Caco-2 (cell line): ENCODE results near the gene PSMB3. TPM values are rescaled to one million over a fixed set of nuclear protein-coding genes. Genes with fewer than 3 reads are reported as not detected.

ENCODE experiments used
- BruUV-seq: library from RNA; stranded (reverse); fragments of 400-500 nt; replicated peaks from 2 replicates; lab custom pipeline; 2021; lab: Mats Ljungman, UMichigan
- CTCF ChIA-PET: fragments of 300-600 bp; sonication (Branson Sonifier 250); formaldehyde crosslinking; loops from one replicate; lab custom pipeline; 2022; ENCODE audit warnings: antibody characterized with exemption; lab: Charles Lee
- POLR2A ChIA-PET: fragments of 300-600 bp; sonication (Branson Sonifier 250); formaldehyde crosslinking; loops from one replicate; lab custom pipeline; 2022; ENCODE audit warnings: antibody characterized with exemption; lab: Charles Lee
- DNase-seq, 2 experiments: peaks; one replicate each; pipeline versions ENCODE4 v3.0.0 to v3.0.0-alpha.2; 2020 to 2022
- H3K27me3 ChIP-seq: replicated peaks from 2 replicates; pipeline ENCODE4 v1.6.0; 2011; ENCODE audit warnings: low read length; ENCODE audit not compliant: control insufficient read depth, insufficient read depth
- H3K36me3 ChIP-seq: 2 replicates; pipeline ENCODE4 v1.5.1; 2011; ENCODE audit warnings: low read length; ENCODE audit not compliant: control insufficient read depth, insufficient read depth
- H3K4me1 ChIP-seq: fragments of 250-450 bp; sonication (Bioruptor Pico); 2 replicates; pipeline ENCODE4 v1.5.1; 2020; ENCODE audit warnings: mild to moderate bottlenecking
- H3K4me3 ChIP-seq: 2 replicates; pipeline ENCODE4 v1.5.1; 2011; ENCODE audit warnings: low read depth, mild to moderate bottlenecking, control low read depth, low read length
- H3K9me3 ChIP-seq: fragments of 250-450 bp; sonication (Bioruptor Pico); 2 replicates; pipeline ENCODE4 v1.5.1; 2020; ENCODE audit warnings: mild to moderate bottlenecking, moderate library complexity
- H3K27ac Mint-ChIP-seq: one replicate; pipeline ENCODE4 v1.8.0; 2022; ENCODE audit warnings: mixed read lengths; ENCODE audit not compliant: unreplicated experiment
- H3K27me3 Mint-ChIP-seq: one replicate; pipeline ENCODE4 v1.8.0; 2022; ENCODE audit warnings: mixed read lengths; ENCODE audit not compliant: insufficient read depth, unreplicated experiment
- H3K36me3 Mint-ChIP-seq: one replicate; pipeline ENCODE4 v1.8.0; 2022; ENCODE audit warnings: mild to moderate bottlenecking, mixed read lengths; ENCODE audit not compliant: insufficient read depth, unreplicated experiment
- H3K4me1 Mint-ChIP-seq: one replicate; pipeline ENCODE4 v1.8.0; 2022; ENCODE audit warnings: low read depth, mixed read lengths; ENCODE audit not compliant: unreplicated experiment
- H3K4me3 Mint-ChIP-seq: one replicate; pipeline ENCODE4 v1.8.0; 2022; ENCODE audit warnings: mild to moderate bottlenecking, moderate library complexity, mixed read lengths; ENCODE audit not compliant: unreplicated experiment
- H3K9me3 Mint-ChIP-seq: one replicate; pipeline ENCODE4 v1.8.0; 2022; ENCODE audit warnings: mixed read lengths; ENCODE audit not compliant: unreplicated experiment
- CTCF ChIP-seq, 2 experiments: fragments of 200-600 bp in 1 of 2; IDR thresholded peaks; 1 replicate in 1 of 2; 2 replicates in 1 of 2; pipeline versions ENCODE4 v1.5.1 to v1.8.0; 2011 to 2022; ENCODE audit warnings: antibody characterized with exemption in 1 of 2, control low read depth in 1 of 2, inconsistent platforms in 1 of 2, low read depth in 1 of 2, low read length in 1 of 2, mild to moderate bottlenecking in 1 of 2, moderate library complexity in 1 of 2; ENCODE audit not compliant: insufficient read depth in 1 of 2, severe bottlenecking in 1 of 2, unreplicated experiment in 1 of 2
- intact Hi-C: fragments of 100-400 bp; cut with micrococcal nuclease; formaldehyde crosslinking; loops from one replicate; pipeline ENCODE4 v1.10.0; 2022; ENCODE audit not compliant: unreplicated experiment
- total RNA-seq: library from RNA; stranded (reverse); gene quantifications from 2 replicates; pipeline ENCODE4 v1.2.3, GENCODE V29; 2022

Gene PSMB3
- total RNA-seq, 1 experiment from 2014 or later, result 427 TPM

GRCh38 chr17:38751808-38752307, 683 bp upstream of the PSMB3 start:
- intact Hi-C loops, result loop anchor here (1.0 to 5.0 kb wide), 2 partner anchors 47 to 400 kb away; partner anchors contain the start of genes PIP4K2B and PLXDC1
- peaks cover 19% of the 10 kb centered on the region for H3K4me1 Mint-ChIP-seq
- Histone ChIP-seq H3K4me3 (peak overlapping the region; percentile 90), H3K9me3 (no peaks in the 10 kb centered on the region), H3K4me1 (peaks cover 16% of the 10 kb centered on the region), H3K36me3 (no peaks in the 10 kb centered on the region; the same call in 1 of the 2 replicates), H3K27me3 (no peaks in the 10 kb centered on the region)
- H3K36me3 Mint-ChIP-seq, result peaks cover 62% of the 10 kb centered on the region
- no peaks in the 10 kb centered on the region for H3K9me3 Mint-ChIP-seq
- TSS peak; percentile 58 for BruUV-seq
- no peak for TF ChIP-seq CTCF (IDR thresholded peaks at IDR 0.05; ENCODE audit: insufficient read depth in 1 of 2, low read depth in 1 of 2, low read length in 1 of 2, severe bottlenecking in 1 of 2, unreplicated experiment in 1 of 2)
- peak; percentile 85 to 91 for DNase-seq
- POLR2A ChIA-PET, result interaction anchor here (0.6 to 1.2 kb wide), 3 partner anchors 102 to 242 kb away, joined by 3 to 7 read pairs (median 3); partner anchors contain the start of gene RPL23
- peak overlapping the region; percentile 79 for H3K4me3 Mint-ChIP-seq
- CTCF ChIA-PET, result interaction anchor here (0.7 to 1.2 kb wide), 3 partner anchors 75 to 221 kb away, joined by 4 read pairs; no protein-coding TSS in a partner anchor
- H3K27me3 Mint-ChIP-seq, result peaks cover 2% of the 10 kb centered on the region
- H3K27ac Mint-ChIP-seq, result peak overlapping the region; percentile 80

- Mint-ChIP-seq H3K36me3 (peaks cover 68% of the 10 kb centered on the region), H3K9me3 (no peaks in the 10 kb centered on the region), H3K27ac (peak overlapping the region; percentile 80), H3K4me3 (peak overlapping the region; percentile 79), H3K27me3 (peaks cover 2% of the 10 kb centered on the region), H3K4me1 (peaks cover 18% of the 10 kb centered on the region)
- intact Hi-C loops, result loop anchor here (5.0 kb wide), 1 partner anchor 399 kb away; the partner anchor contains the start of gene PLXDC1
- POLR2A ChIA-PET, result interaction anchor here (1.1 kb wide), 1 partner anchor 54 kb away, joined by 4 read pairs; no protein-coding TSS in a partner anchor
- no peak for TF ChIP-seq CTCF (IDR thresholded peaks at IDR 0.05; ENCODE audit: insufficient read depth in 1 of 2, low read depth in 1 of 2, low read length in 1 of 2, severe bottlenecking in 1 of 2, unreplicated experiment in 1 of 2)
- Histone ChIP-seq H3K9me3 (no peaks in the 10 kb centered on the region), H3K4me1 (peaks cover 13% of the 10 kb centered on the region), H3K27me3 (no peaks in the 10 kb centered on the region), H3K36me3 (no peaks in the 10 kb centered on the region; the same call in 1 of the 2 replicates), H3K4me3 (peak overlapping the region; percentile 90)
- no peak for DNase-seq
- BruUV-seq, result TSS peak; percentile 76
- CTCF ChIA-PET, result no interaction called here
Measured at GRCh38 chr17:38753071-38753506, 548 bp downstream of the PSMB3 start.

GRCh38 chr17:38761612-38762011, 9.1 kb downstream of the PSMB3 start:
- no peaks in the 10 kb centered on the region for H3K9me3 Mint-ChIP-seq
- no peaks in the 10 kb centered on the region for H3K27me3 Mint-ChIP-seq
- H3K4me3 ChIP-seq, result no peak overlapping the region
- peaks cover 87% of the 10 kb centered on the region for H3K36me3 Mint-ChIP-seq
- intact Hi-C loops, result no loop called here
- H3K27ac Mint-ChIP-seq, result no peak overlapping the region
- H3K9me3 ChIP-seq, result no peaks in the 10 kb centered on the region
- no peaks in the 10 kb centered on the region for H3K4me1 Mint-ChIP-seq
- DNase-seq, result peak; percentile 56 to 58
- H3K36me3 ChIP-seq, result peaks cover 8% of the 10 kb centered on the region
- ChIA-PET POLR2A (interaction anchor here (0.5 kb wide), 1 partner anchor 20 kb away, joined by 3 read pairs; no protein-coding TSS in a partner anchor), CTCF (interaction anchor here (0.7 to 1.4 kb wide), 2 partner anchors 38 to 58 kb away, joined by 3 read pairs; no protein-coding TSS in a partner anchor)
- no peaks in the 10 kb centered on the region for H3K4me1 ChIP-seq
- no peak overlapping the region for H3K4me3 Mint-ChIP-seq
- no peaks in the 10 kb centered on the region for H3K27me3 ChIP-seq
- BruUV-seq, result no TSS peak
- TF ChIP-seq CTCF (IDR thresholded peaks at IDR 0.05; ENCODE audit: insufficient read depth in 1 of 2, low read depth in 1 of 2, low read length in 1 of 2, severe bottlenecking in 1 of 2, unreplicated experiment in 1 of 2), result peak in 1 of 2 experiments; percentile 22
